Subcutaneous adipose tissue (tissue), 4 donors: ENCODE results near the gene TGFBR2. TPM values are rescaled to one million over a fixed set of nuclear protein-coding genes. Genes with fewer than 3 reads are reported as not detected.

Experiments
- total RNA-seq, 4 donors: library from RNA; depleted of rRNA; stranded (reverse); fragments of >200 nt; gene quantifications; one replicate each; pipeline ENCODE4 v1.1.0, GENCODE V29; 2016
- TF ChIP-seq, protein P1 (sequence below): fragments of 450-650 bp; IDR thresholded peaks from one replicate; pipeline ENCODE4 v1.5.1; 2016; ENCODE audit warnings: low read depth, mild to moderate bottlenecking, control low read depth, antibody characterized with exemption, moderate library complexity

TGFBR2 gene
- total RNA-seq, 4 donors from 2014 or later: 237 to 388 (median 287) TPM

DNA sequence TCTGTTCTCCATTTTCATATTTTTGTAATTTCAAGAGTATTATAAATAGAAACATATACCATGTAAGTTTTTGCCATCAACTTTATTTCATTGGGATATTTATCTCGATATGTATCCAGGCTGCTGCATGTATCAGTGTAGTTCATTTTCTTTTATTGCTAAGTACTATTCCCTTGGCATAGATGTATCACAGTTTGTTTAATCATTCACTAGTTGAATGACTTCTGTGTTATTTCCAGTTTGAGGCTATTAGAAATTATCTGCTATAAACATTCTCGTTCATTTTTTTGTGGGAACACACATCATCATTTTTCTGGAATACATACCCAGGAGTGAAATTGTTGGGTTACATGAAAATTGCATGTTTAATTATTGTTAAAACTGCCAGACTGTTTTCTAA, 18.5 kb upstream of the TGFBR2 start:
- TF ChIP-seq, protein P1, sequence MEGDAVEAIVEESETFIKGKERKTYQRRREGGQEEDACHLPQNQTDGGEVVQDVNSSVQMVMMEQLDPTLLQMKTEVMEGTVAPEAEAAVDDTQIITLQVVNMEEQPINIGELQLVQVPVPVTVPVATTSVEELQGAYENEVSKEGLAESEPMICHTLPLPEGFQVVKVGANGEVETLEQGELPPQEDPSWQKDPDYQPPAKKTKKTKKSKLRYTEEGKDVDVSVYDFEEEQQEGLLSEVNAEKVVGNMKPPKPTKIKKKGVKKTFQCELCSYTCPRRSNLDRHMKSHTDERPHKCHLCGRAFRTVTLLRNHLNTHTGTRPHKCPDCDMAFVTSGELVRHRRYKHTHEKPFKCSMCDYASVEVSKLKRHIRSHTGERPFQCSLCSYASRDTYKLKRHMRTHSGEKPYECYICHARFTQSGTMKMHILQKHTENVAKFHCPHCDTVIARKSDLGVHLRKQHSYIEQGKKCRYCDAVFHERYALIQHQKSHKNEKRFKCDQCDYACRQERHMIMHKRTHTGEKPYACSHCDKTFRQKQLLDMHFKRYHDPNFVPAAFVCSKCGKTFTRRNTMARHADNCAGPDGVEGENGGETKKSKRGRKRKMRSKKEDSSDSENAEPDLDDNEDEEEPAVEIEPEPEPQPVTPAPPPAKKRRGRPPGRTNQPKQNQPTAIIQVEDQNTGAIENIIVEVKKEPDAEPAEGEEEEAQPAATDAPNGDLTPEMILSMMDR: no peak

DNA sequence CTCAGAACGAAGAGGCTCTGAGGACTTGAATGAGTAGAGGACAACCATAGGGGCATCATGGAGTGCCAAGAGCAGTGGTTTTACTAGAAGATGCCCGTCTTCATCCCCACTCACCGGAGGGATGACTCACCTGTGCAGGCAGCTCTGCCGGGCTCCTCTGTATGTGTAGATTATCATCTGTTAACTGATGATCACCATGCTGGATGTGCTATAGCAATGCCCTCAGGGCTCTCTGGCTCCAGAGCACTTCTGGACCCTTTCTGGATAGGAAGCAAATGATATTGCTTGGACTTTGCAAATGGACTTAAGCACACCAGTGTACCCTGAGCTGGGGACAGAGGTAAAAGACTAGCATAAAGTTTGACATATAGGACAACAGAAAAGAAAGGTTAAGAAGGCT, 10.2 kb upstream of the TGFBR2 start:
- TF ChIP-seq, protein P1: no peak

DNA sequence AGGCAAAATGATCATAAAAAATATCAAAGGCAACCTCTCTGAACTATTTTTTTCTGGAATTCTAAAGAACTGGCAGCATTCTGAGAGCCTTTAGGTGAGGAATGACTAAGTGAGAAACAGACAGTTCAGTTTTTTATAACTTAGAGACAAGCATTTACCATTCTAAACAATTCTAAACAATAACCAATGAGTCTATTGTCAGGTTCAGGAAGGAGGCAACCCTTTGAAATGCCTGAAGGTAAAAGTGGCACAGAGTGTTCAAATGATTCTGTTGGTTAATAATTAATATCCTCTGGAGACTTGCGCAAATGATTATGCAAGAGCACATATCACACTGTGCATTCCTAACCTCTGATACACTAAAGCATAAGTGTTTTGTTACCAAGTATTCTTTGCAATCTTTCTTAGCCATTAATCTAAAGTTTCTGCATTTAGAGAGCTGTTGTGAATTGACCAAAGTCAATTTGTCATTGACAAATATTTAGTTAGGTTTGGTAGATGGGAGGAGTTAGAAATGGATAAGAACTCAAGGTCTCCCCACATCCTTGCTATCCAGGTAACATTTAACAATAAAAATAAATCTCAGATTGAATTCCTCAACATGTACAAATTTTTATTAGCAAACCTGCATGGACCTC, 9.2 kb upstream of the TGFBR2 start:
- TF ChIP-seq, protein P1: no peak

DNA sequence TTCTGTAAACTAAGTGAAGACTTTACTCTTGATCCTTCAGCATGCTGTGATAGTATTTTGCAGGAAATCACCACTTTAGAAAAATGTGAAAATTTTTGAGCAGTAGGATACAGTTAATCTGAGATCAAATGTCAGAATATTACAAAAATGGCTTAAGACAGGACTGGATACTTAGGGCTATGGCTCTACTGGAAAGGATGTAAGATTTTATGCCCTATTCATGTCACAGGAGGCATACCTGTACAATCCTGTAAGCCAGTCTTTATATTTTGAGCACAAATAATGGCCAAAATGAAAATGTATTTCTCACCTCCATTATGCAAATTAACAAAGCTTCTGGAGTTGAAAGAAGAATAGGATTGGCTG, 8.6 kb upstream of the TGFBR2 start:
- TF ChIP-seq, protein P1: no peak

DNA sequence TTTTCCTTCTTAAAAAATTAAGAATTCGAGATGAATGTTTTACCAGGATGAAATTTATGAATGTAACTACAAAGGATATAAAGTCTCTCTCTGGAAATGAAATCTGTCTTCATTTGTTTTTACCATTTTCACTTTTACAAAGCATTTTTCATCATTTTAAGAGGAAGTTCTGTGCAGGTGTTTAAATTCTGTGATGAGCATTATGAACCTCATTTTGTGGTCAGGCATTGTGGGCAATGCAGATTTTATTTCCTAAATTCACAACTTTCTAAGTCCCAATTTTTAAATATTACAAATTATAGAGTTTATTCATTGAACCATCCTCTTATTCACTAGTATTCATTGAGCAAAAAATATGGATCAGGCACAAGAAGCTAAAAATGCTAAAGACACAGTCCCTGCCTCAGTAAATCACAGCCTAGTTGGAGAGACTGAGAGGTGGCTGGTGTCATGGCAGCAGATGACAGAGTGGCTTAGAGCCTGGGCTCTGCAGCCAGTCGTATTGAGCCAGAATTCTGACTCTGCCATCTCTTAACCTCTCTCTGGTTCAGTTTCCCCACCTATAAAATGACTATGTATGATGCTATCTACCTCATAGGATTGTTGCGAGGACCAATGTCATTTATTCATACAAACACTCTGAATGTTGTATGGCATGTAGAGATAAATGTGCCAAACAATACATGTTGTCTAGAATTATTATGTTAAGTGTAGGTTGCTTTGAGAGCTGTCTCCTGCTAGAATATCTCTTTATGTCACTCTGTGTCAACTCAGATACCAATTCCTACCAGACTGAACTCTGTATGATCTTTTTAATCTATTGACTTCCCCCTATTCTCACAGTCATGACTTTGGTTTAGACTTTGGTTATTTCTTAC, 7.5 kb upstream of the TGFBR2 start:
- TF ChIP-seq, protein P1: no peak

DNA sequence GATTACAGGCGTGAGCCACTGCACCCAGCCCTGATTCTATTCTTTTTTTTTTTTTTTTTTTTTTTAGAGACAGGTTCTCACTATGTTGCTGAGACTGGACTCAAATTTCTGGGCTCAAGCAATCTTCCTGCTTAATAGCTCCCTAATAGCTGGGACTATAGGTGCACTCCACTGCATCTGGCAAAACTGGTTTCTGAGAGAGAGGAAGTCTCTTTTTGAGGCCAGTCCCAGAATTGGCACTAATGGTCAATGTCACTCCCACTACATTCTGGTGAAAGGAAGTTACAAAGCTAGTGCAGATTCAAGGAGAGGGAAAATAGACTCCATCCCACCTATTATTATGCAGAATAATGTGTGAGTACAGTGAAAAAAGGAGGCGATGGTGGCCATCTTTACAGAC, 5.8 kb upstream of the TGFBR2 start:
- TF ChIP-seq, protein P1: no peak

DNA sequence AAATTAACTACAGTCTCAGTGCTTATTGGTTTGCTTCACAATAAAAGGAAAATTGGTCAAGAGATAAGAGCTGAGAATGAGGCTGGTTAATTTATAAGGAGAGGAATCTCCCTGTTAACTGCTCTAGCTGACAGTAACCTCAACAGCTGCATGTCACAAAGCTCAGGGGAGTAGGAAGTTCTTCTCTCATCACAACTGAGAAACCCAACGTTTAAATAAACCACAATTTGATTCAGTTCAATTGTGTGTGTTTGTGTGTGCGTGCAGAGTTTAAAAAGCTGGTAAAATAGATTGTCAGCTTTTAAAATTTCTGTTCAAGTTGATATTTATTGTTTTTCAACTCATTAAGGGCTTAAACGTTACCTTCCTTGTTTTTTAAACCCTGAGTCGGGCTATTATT, 3.5 kb upstream of the TGFBR2 start:
- TF ChIP-seq, protein P1: no peak
